Posterior vena cava (tissue), 2 donors: ENCODE results near the gene RNASEH2B. TPM values are rescaled to one million over a fixed set of nuclear protein-coding genes. Genes with fewer than 3 reads are reported as not detected.

Experiments used
- DNase-seq: peaks from one replicate; pipeline ENCODE4 v3.0.0-alpha.2; 2020; ENCODE audit warnings: low spot score
- intact Hi-C, 2 donors: fragments of 100-400 bp; cut with DNase I; formaldehyde crosslinking; loops; one replicate each; pipeline versions ENCODE4 v1.14.1 to v1.14.2; 2022 to 2023
- total RNA-seq, 2 donors: library from RNA; stranded (reverse); fragmentation: NEBNext Ultra II Directional; extraction: Animal tissue kit (Norgen Biotek cat#: 25700); gene quantifications; one replicate each; pipeline ENCODE4 v1.2.1, GENCODE V29; 2021
- donor health status: DM: yes; HTN: yes; CAD: no.
- donor health status: DM: yes; HTN: yes; CAD: no.

Gene RNASEH2B
- total RNA-seq, 2 donors from 2014 or later: 48.5 to 49.1 TPM

- DNase-seq: no peak
- intact Hi-C loops: loop anchor here in 1 of 2 donors (2.0 kb wide), 1 partner anchor 65 kb away; no protein-coding TSS in a partner anchor
Observed at GRCh38 chr13:51005566-51005965, 96.0 kb downstream of the RNASEH2B start.

Other genes with a start within 250 kb of the RNASEH2B start
- gene DLEU7, start 66.1 kb upstream of the RNASEH2B start, total RNA-seq: under 1 TPM; 0.19 to 0.79 TPM
- gene C13orf42, start 201.5 kb downstream of the RNASEH2B start, total RNA-seq: not detected